ENCODE data around the gene RAB11FIP3.

Gene RAB11FIP3

GRCh38 chr16:424033-424622 is 1.3 kb upstream of the RAB11FIP3 start:
- DNase-seq (ENCODE audit: low read depth, low spot score), result peak; percentile 96

- peak; percentile 63 for DNase-seq (ENCODE audit: low read depth, low spot score)
These were observed 797 bp upstream of the RAB11FIP3 start for GRCh38 chr16:424623-425081.

- peak; percentile 65 for DNase-seq (ENCODE audit: low read depth, low spot score)
These were observed 278 bp downstream of the RAB11FIP3 start for GRCh38 chr16:425740-426114.

- DNase-seq (ENCODE audit: low read depth, low spot score), result peak; percentile 57
These were observed 861 bp downstream of the RAB11FIP3 start for GRCh38 chr16:426115-426905.

GRCh38 chr16:426906-427249 is 1.4 kb downstream of the RAB11FIP3 start:
- DNase-seq (ENCODE audit: low read depth, low spot score), result no peak

GRCh38 chr16:427250-427649 is 1.8 kb downstream of the RAB11FIP3 start:
- DNase-seq (ENCODE audit: low read depth, low spot score), result no peak

- DNase-seq (ENCODE audit: low read depth, low spot score), result no peak
These were observed 5.5 kb downstream of the RAB11FIP3 start for GRCh38 chr16:430904-431303.

GRCh38 chr16:440627-441026 is 15.2 kb downstream of the RAB11FIP3 start:
- DNase-seq (ENCODE audit: low read depth, low spot score), result no peak

GRCh38 chr16:441447-441846 is 16.0 kb downstream of the RAB11FIP3 start:
- no peak for DNase-seq (ENCODE audit: low read depth, low spot score)

- no peak for DNase-seq (ENCODE audit: low read depth, low spot score)
These were observed 17.5 kb downstream of the RAB11FIP3 start for GRCh38 chr16:442976-443375.

GRCh38 chr16:444027-444426 is 18.6 kb downstream of the RAB11FIP3 start:
- no peak for DNase-seq (ENCODE audit: low read depth, low spot score)

- no peak for DNase-seq (ENCODE audit: low read depth, low spot score)
These were observed 20.1 kb downstream of the RAB11FIP3 start for GRCh38 chr16:445566-445965.

GRCh38 chr16:450385-450784 is 24.9 kb downstream of the RAB11FIP3 start:
- no peak for DNase-seq (ENCODE audit: low read depth, low spot score)

GRCh38 chr16:450785-451512 is 25.5 kb downstream of the RAB11FIP3 start:
- DNase-seq (ENCODE audit: low read depth, low spot score), result no peak

- DNase-seq (ENCODE audit: low read depth, low spot score), result no peak
These were observed 29.0 kb downstream of the RAB11FIP3 start for GRCh38 chr16:454397-454940.

GRCh38 chr16:455453-455852 is 30.0 kb downstream of the RAB11FIP3 start:
- DNase-seq (ENCODE audit: low read depth, low spot score), result no peak

- peak; percentile 63 for DNase-seq (ENCODE audit: low read depth, low spot score)
These were observed 31.5 kb downstream of the RAB11FIP3 start for GRCh38 chr16:456891-457483.

GRCh38 chr16:457732-458400 is 32.4 kb downstream of the RAB11FIP3 start:
- DNase-seq (ENCODE audit: low read depth, low spot score), result no peak

- DNase-seq (ENCODE audit: low read depth, low spot score), result no peak
These were observed 34.3 kb downstream of the RAB11FIP3 start for GRCh38 chr16:459761-460160.

GRCh38 chr16:460787-461186 is 35.3 kb downstream of the RAB11FIP3 start:
- no peak for DNase-seq (ENCODE audit: low read depth, low spot score)

GRCh38 chr16:463071-463470 is 37.6 kb downstream of the RAB11FIP3 start:
- no peak for DNase-seq (ENCODE audit: low read depth, low spot score)

Data from astrocyte of the hippocampus (primary cell).